ENCODE results near the gene TRPM5. TPM values are rescaled to one million over a fixed set of nuclear protein-coding genes. Genes with fewer than 3 reads are reported as not detected.
A peak's percentile ranks its signal among the peaks of the same experiment; 100 is the strongest.

The TRPM5 gene, protein sequence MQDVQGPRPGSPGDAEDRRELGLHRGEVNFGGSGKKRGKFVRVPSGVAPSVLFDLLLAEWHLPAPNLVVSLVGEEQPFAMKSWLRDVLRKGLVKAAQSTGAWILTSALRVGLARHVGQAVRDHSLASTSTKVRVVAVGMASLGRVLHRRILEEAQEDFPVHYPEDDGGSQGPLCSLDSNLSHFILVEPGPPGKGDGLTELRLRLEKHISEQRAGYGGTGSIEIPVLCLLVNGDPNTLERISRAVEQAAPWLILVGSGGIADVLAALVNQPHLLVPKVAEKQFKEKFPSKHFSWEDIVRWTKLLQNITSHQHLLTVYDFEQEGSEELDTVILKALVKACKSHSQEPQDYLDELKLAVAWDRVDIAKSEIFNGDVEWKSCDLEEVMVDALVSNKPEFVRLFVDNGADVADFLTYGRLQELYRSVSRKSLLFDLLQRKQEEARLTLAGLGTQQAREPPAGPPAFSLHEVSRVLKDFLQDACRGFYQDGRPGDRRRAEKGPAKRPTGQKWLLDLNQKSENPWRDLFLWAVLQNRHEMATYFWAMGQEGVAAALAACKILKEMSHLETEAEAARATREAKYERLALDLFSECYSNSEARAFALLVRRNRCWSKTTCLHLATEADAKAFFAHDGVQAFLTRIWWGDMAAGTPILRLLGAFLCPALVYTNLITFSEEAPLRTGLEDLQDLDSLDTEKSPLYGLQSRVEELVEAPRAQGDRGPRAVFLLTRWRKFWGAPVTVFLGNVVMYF (N-terminal part only)
- 0.21 and 0.46 TPM in 2 replicates for total RNA-seq (ENCODE audit: low replicate concordance)
- long read RNA-seq = 0 reads

DNA sequence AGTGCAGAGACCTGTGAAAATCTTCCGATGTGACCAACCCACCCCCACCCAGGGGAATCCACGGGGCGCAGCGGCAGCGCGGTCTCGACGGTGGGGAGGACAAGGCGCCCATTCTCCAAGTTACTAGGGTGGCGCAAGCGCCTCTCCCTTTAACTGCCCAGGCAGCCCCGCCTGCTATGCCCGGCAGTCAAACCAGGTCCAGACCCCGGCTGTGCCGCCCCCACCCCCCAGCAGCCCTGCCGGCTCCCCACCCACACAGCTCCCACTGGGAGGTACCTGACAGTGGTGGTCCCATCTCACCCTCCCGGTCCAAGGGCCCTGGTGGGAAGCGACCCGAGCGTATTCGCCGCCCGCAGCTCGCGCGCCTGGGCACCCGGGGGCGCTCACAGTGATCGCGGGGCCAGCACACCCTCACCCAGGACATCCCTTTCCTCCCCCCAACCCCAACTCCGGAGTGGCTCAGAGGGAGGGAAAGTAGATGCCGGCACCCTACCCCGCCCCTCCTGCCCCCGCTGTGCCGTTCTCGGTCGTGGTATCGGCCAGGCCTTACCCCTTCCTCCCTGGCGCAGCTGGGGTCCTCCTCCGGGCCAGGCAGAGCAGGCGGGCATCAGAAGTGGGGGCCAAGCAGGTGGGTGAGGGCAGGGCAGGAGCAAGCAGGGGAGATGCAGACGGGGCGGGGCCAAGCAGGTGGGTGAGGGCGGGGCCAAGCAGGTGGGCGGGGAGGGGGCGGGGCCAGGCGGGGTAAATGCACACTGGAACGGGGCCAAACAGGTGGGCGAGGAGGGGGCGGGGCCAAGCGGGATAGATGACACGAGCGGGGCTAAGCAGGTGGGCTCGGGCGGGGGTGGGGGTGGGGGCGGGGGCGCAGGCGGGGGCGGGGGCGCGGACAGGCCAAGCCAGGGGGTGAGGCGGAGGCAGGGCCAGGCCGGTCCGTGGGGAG, at the start of gene TRPM5:
TRPM5 (minus strand) TSS at position 634 of the 940 bp plus-strand sequence. CDS start 21,478 bp downstream, outside the sequence.
- Mint-ChIP-seq H3K4me1 (ENCODE audit: unreplicated experiment) (no peaks in the 10 kb centered on the region), H3K36me3 (no peaks in the 10 kb centered on the region), H3K9me3 (peaks cover 4% of the 10 kb centered on the region), H3K4me3 (peak within 1 kb of the TSS; percentile 82), H3K27ac (no peak within 1 kb of the TSS), H3K27me3 (peaks cover 69% of the 10 kb centered on the region)
- TF ChIP-seq, protein P1, sequence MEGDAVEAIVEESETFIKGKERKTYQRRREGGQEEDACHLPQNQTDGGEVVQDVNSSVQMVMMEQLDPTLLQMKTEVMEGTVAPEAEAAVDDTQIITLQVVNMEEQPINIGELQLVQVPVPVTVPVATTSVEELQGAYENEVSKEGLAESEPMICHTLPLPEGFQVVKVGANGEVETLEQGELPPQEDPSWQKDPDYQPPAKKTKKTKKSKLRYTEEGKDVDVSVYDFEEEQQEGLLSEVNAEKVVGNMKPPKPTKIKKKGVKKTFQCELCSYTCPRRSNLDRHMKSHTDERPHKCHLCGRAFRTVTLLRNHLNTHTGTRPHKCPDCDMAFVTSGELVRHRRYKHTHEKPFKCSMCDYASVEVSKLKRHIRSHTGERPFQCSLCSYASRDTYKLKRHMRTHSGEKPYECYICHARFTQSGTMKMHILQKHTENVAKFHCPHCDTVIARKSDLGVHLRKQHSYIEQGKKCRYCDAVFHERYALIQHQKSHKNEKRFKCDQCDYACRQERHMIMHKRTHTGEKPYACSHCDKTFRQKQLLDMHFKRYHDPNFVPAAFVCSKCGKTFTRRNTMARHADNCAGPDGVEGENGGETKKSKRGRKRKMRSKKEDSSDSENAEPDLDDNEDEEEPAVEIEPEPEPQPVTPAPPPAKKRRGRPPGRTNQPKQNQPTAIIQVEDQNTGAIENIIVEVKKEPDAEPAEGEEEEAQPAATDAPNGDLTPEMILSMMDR (conservative IDR thresholded peaks at IDR 0.05) = no peak
- no peak for DNase-seq (ENCODE audit: extremely low spot score, unreplicated experiment)

DNA sequence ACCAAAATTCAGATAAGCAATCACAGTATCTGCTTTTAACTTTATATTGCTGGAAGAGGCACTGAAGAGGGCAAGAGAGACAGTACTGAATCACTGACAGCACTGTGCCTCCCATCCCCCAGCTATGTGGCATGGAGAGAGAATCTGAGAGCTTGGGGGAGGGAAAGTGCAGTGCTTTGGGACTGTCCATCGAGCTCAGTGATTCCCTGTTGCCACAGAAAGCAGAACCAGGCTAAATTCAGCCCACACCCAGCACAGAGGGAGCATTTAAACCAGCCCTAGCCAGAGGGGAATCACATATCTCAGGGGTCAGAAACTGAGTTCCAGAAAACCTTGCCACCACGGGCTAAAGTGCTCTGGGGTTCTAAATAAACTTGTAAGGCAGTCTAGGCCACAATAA, 44.8 kb upstream of the TRPM5 start:
- Mint-ChIP-seq H3K4me1 (ENCODE audit: unreplicated experiment) (no peaks in the 10 kb centered on the region), H3K27me3 (peaks cover 58% of the 10 kb centered on the region), H3K4me3 (no peak overlapping the region), H3K9me3 (peaks cover 12% of the 10 kb centered on the region), H3K27ac (no peak overlapping the region), H3K36me3 (no peaks in the 10 kb centered on the region)
- no peak for DNase-seq (ENCODE audit: extremely low spot score, unreplicated experiment)
- TF ChIP-seq, protein P1 (conservative IDR thresholded peaks at IDR 0.05) = no peak

DNA sequence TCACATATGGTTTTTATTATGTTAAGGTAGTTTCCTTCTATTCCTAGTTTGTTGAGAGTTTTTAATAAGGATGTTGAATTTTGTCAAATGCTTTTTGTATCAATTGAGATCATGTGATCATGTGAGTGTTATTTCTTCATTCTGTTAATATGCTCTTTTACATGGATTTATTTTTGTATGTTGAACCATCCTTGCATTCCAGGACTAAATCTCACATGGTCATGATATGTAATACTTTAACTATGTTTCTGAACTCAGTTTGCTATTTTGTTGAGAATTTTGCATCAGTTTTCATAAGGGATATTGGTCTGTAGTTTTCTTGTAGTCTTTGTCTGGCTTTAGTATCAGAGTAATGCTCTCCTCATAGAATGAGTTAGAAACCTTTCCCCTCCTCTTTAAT, 43.7 kb upstream of the TRPM5 start:
- peaks cover 12% of the 10 kb centered on the region for H3K9me3 Mint-ChIP-seq
- no peaks in the 10 kb centered on the region for H3K36me3 Mint-ChIP-seq
- H3K4me3 Mint-ChIP-seq = no peak overlapping the region
- peaks cover 56% of the 10 kb centered on the region for H3K27me3 Mint-ChIP-seq
- H3K4me1 Mint-ChIP-seq (ENCODE audit: unreplicated experiment) = no peaks in the 10 kb centered on the region
- TF ChIP-seq, protein P1 (conservative IDR thresholded peaks at IDR 0.05) = no peak
- DNase-seq (ENCODE audit: extremely low spot score, unreplicated experiment) = no peak
- no peak overlapping the region for H3K27ac Mint-ChIP-seq

DNA sequence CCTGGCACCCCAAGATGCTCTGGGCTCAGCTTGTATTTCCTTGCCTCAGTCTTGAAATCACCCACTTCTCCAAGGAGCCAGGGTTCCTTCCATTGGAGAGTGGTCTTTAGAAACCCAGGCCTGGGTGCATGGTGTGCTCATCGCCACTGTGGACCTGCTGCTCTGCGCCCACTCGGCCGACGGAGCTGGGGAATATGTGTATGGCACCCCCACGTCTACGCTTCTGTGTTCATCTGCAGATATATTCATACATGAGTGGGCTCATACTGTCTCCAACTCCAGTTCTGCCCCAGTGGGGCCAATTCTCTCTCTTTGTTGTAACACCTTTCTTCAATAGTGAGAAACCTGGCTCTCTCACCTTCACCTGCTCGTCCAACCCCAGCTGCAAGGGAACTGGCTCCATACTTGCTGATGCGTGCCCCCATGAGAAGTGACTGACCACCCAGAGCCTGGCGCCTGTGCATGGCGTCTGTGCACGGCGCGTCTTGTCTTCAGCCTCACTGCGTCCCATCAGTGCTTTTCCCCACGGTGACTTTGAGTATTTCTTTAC, 40.3 kb upstream of the TRPM5 start:
- Mint-ChIP-seq H3K27me3 (peaks cover 63% of the 10 kb centered on the region), H3K36me3 (no peaks in the 10 kb centered on the region), H3K9me3 (peaks cover 17% of the 10 kb centered on the region), H3K4me1 (ENCODE audit: unreplicated experiment) (no peaks in the 10 kb centered on the region), H3K4me3 (no peak overlapping the region), H3K27ac (no peak overlapping the region)
- peak; percentile 53 for DNase-seq (ENCODE audit: extremely low spot score, unreplicated experiment)
- TF ChIP-seq, protein P1 (conservative IDR thresholded peaks at IDR 0.05) = no peak

DNA sequence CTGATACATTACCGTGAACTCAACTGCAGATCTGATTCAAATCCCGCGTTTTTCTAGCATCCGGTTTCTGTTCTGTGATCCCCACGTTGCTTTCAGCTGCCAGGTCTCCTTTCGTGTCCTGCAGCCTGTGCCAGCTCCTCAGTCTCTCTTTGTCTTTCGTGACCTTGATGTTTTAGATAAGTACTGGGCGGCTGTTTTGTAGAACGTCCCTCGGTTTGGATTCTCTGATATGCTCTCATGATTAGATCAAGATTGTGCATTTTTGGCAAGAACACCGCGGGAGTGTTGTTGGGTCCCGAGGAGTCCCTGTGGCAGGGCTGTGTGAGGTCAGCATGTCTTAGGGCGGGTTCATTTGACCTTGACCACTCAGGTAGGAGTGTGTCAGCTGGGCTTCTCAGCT, 39.1 kb upstream of the TRPM5 start:
- TF ChIP-seq, protein P1 (conservative IDR thresholded peaks at IDR 0.05) = no peak
- no peaks in the 10 kb centered on the region for H3K36me3 Mint-ChIP-seq
- peak; percentile 36 for DNase-seq (ENCODE audit: extremely low spot score, unreplicated experiment)
- H3K27me3 Mint-ChIP-seq = peaks cover 56% of the 10 kb centered on the region
- H3K4me3 Mint-ChIP-seq = no peak overlapping the region
- no peaks in the 10 kb centered on the region for H3K4me1 Mint-ChIP-seq (ENCODE audit: unreplicated experiment)
- H3K27ac Mint-ChIP-seq = no peak overlapping the region
- peaks cover 11% of the 10 kb centered on the region for H3K9me3 Mint-ChIP-seq

All from type B pancreatic cell (in vitro differentiated cells).